ENCODE measurements around the gene NRXN3.

NRXN3 gene

DNA sequence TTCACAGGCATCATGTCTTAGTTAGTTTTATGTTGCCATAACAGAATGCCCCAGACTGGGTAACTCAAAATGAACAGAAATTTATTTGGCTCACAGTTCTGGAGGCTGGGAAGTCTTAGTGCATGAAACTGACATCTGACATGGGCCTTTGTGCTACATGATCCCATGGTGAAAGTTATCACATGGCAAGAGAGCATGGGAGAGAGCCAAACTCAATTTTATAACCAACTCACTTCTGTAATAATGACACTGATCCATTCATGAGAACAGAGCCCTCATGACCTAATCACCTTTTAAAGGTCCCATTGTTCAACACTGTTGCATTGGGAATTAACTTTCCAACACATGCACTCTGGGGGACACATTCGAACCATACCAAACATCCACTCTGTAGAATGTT, 1026.0 kb downstream of the NRXN3 start:
- TF ChIP-seq, protein P1, sequence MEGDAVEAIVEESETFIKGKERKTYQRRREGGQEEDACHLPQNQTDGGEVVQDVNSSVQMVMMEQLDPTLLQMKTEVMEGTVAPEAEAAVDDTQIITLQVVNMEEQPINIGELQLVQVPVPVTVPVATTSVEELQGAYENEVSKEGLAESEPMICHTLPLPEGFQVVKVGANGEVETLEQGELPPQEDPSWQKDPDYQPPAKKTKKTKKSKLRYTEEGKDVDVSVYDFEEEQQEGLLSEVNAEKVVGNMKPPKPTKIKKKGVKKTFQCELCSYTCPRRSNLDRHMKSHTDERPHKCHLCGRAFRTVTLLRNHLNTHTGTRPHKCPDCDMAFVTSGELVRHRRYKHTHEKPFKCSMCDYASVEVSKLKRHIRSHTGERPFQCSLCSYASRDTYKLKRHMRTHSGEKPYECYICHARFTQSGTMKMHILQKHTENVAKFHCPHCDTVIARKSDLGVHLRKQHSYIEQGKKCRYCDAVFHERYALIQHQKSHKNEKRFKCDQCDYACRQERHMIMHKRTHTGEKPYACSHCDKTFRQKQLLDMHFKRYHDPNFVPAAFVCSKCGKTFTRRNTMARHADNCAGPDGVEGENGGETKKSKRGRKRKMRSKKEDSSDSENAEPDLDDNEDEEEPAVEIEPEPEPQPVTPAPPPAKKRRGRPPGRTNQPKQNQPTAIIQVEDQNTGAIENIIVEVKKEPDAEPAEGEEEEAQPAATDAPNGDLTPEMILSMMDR (IDR thresholded peaks at IDR 0.05; ENCODE audit: low read depth, low read length, missing control alignments) = no peak
- no peak overlapping the region for H3K4me3 ChIP-seq (ENCODE audit: low read depth, low read length)
- in situ Hi-C loops (cut with HindIII; ENCODE audit: low sequenced_read_pairs) = no loop called here
- no peak for DNase-seq (ENCODE audit: low read depth)

DNA sequence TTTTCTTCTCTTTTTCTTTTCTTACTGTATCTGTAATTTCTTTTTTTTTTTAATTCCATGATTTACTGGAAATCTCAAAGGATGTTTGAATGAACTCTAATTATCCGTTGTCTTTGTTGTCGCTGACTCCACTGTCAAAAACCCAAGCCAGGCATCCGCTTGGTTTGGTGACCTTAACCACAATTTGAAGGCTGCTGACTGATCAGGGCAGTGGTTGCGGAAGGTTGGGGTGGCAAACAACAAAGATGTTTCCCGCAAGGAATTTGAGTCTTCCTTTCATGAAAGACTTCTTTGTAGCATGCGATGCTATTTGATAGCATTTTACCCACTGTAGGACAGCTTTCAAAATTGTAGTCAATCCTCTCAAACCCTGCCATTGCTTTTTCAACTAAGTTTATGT, 1027.3 kb downstream of the NRXN3 start:
- no peak overlapping the region for H3K4me3 ChIP-seq (ENCODE audit: low read depth, low read length)
- TF ChIP-seq, protein P1 (IDR thresholded peaks at IDR 0.05; ENCODE audit: low read depth, low read length, missing control alignments) = no peak
- in situ Hi-C loops (cut with HindIII; ENCODE audit: low sequenced_read_pairs) = no loop called here
- no peak for DNase-seq (ENCODE audit: low read depth)

DNA sequence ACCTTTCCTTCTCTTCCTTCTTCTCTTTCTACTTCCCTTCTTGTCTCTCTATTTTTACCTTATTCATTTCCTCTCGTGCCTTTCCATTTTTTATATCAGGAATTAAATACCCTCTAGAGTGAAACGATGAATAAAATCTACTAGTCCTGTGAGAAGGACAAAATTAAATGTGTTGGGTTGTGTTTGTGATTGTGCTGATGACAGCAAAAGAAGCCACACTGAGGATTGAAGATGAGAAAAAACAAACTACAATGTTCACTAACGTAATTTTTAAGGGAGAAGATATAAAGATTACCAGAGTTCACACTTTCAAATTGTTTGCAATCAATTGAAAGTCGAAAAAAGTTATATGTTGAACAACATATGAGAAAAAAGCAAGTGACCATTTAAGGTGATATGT, 1029.0 kb downstream of the NRXN3 start:
- no peak for DNase-seq (ENCODE audit: low read depth)
- in situ Hi-C loops (cut with HindIII; ENCODE audit: low sequenced_read_pairs) = no loop called here
- TF ChIP-seq, protein P1 (IDR thresholded peaks at IDR 0.05; ENCODE audit: low read depth, low read length, missing control alignments) = no peak
- no peak overlapping the region for H3K4me3 ChIP-seq (ENCODE audit: low read depth, low read length)

DNA sequence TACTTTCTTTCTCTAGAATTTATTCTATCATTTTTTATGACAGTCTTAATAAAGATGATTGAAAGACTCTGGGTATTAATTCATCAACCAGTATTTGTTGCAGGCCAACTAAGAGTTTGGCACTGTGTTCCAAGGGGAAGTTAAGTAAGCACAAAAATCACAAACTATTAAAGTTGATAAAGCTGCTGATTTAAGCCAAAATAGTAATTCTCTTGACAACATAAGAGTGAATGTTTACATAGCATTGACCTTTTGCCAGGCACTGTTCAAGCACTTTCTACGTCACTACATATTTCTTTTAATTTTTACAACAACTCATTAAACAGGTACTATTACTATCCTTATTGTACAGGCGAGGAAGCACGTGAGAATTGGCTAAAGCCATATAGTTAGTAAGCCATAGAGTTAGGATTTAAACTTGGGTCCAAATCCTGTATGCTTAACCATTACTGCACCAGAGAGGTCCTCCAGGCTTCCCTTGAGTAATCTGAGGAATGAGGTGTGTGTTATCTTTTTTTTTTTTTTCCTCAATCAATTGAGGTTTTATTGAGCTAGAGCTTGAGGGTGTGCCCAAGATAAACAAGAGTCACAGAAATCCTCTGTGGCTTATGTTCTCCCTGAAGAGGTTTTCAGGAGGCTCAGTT, 1031.5 kb downstream of the NRXN3 start:
- in situ Hi-C loops (cut with HindIII; ENCODE audit: low sequenced_read_pairs) = no loop called here
- H3K4me3 ChIP-seq (ENCODE audit: low read depth, low read length) = no peak overlapping the region
- DNase-seq (ENCODE audit: low read depth) = no peak
- TF ChIP-seq, protein P1 (IDR thresholded peaks at IDR 0.05; ENCODE audit: low read depth, low read length, missing control alignments) = no peak

DNA sequence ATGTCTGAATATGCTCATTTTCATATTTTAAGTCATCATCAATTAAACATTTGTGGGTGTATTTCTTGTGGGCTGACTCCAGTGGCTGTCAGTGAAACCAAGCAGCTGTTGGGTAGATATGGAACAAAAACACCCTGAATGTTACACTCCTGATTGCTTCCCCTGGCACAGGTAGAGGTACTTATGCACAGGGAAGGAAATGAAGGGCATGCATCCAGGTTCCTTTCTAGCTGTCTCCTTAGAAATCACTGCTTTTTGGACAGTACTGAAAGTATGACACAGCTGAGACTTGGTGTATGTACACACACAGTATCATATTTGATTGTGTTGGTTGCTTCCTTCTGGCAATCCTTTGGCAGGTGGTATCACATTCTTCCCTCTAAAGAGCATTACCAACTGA, 1034.4 kb downstream of the NRXN3 start:
- DNase-seq (ENCODE audit: low read depth) = no peak
- no peak overlapping the region for H3K4me3 ChIP-seq (ENCODE audit: low read depth, low read length)
- TF ChIP-seq, protein P1 (IDR thresholded peaks at IDR 0.05; ENCODE audit: low read depth, low read length, missing control alignments) = no peak
- in situ Hi-C loops (cut with HindIII; ENCODE audit: low sequenced_read_pairs) = no loop called here

DNA sequence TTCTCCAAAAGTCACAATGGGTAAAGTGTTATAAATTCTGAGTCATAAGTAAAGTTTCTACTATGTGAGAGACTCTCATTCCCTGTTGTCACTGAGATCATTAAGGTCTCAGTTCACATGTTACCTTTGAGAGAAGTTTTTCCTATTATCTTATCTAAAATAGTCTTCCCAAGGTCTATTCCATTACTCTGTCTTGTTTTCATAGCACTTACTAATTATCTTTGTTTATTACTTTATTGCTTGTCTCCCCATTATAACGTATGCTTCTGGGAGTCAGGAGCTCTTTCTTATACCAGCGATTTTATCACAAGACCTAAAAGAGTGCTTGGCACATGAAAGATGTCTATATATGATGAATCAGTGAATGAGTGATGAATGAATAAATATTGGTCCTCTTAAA, 1039.2 kb downstream of the NRXN3 start:
- in situ Hi-C loops (cut with HindIII; ENCODE audit: low sequenced_read_pairs) = no loop called here
- TF ChIP-seq, protein P1 (IDR thresholded peaks at IDR 0.05; ENCODE audit: low read depth, low read length, missing control alignments) = no peak
- DNase-seq (ENCODE audit: low read depth) = no peak
- no peak overlapping the region for H3K4me3 ChIP-seq (ENCODE audit: low read depth, low read length)

Data from astrocyte of the cerebellum (primary cell).